ENCODE results near the gene IFNA2.
"Not testable (repeated sequence)": the region's sequence is repeated elsewhere in the genome, so short reads cannot be mapped to it uniquely, and the experiment has no call there.

The IFNA2 gene

DNA sequence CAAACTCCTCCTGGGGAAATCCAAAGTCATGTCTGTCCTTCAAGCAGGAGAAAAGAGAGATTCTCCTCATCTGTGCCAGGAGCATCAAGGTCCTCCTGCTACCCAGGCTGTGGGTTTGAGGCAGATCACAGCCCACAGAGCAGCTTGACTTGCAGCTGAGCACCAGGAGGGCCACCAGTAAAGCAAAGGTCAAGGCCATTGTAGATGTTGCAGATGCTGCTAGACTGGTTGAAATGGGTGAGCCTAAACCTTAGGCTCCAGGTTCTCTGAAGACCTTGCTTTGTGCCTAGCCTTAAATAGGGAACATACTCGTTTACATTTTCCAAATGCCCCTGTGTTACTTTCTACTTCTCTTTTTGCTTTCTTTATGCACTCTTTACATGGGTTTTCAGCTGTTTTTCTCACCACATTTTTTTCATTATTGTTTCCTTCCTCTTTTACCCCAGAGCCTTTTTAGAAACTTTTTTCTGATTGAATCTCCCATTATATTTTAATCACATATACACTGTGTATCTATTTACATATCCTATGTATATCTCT, at the start of gene IFNA2:
Gene IFNA2, minus strand, starts transcription at position 268 of the 540 bp plus-strand sequence. Its CDS starts 69 bp downstream, at position 199.
- DNase-seq (ENCODE audit: low spot score): no peak

DNA sequence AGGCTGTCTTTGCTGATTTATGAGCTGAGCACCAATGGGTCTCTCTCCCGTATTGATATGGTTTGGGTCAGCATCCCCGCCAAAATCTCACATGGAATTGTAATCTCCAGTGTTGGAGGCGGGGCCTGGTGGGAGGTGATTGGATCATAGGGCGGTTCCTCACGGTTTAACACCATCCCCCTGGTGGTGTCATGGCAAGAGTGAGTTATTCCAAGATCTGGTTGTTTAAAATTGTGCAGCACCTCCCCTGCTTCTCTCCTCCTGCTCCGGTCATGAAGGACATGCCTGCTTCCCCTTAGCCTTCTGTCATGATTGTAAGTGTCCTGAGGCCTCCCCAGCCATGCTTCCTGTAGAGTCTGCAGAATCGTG, 49.8 kb upstream of the IFNA2 start:
- DNase-seq (ENCODE audit: low spot score): not testable (repeated sequence)

DNA sequence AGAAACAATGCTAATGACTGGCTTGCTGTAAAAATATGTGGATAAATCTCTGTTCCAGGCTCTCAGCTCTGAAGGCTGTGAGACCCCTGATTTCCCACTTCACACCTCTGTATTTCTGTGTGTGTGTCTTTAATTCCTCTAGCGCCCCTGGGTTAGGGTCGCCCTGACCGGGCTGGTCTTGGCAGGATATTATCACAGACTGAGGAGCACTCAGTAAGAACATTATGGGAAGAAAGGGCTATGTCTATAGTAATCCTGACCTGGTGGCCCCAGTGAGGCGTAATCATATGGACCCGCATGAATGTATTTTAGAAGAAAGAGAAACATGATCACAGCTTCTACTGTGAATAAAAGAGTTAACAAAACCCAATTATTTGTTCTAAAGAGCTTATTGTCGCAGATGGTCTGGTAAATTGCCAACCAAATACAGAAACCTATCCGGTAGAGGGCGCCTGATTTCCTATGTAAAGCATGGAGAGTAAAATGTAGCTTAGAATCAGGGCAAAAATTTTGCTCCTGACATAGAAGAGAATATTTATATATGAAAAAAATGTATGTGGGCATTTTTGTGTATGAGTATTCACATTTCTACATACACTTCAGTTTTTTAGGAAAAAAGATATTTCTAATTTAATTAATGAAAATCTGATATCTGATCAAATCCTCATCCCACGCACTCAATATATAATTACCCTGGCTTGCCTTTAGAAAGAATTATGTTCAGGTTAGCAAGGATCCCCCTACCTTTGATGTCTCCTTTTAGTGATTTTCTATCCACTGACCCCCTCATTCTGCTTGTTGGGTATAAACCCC, 49.2 kb upstream of the IFNA2 start:
- DNase-seq (ENCODE audit: low spot score): peak; percentile 66

DNA sequence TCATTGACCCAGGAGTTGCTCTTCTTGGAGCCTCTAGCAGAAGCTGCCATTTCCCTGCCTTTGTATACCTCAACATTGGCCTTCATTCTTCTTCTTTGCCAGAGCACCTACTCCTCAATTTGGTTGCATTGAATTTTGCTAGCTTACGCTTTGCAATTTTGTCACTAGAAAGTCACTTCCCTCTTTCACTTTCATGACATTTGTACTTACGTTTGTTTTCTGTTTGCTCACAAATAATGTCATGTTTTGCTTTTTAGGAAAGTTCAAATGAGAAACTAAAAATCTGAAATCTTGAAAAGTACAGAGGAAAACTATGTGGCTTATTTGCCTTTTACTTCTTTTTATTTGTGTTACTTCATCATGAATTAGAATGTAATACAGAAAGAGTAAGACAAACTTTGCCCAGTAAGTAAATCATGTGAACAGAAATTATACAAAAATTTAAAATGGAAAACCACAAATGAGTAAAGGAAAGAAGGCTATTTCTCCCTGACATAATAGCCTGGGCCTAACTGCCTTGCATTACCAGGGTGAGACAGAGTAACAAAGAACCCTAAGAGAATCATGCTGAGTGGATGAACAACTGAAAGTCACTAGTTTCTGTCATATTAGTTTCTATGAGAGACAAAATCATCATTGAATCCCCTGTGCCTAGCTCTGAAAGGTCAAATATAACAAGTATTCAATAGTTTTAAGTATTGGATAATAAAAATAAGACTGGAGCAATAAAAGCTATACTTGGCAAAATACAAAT, 47.7 kb upstream of the IFNA2 start:
- DNase-seq (ENCODE audit: low spot score): no peak

DNA sequence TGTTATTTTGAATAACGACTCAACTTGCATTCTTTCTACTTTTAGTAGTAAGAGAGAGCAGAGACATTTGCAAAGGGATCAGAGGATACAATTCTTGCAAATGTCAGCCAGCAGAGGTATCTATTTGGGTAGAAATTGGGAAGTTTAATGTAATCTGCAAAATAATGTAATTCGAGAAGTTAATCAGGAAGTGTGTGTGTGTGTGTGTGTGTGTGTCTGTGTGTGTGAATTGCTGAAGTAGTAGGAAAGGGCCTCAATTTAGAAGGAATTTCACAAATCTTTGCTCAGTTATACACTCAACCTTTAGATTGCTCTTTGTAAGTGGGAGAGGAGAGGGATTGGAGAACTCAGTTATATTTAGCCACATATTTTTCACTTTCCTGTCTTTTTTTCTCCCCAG, 44.0 kb upstream of the IFNA2 start:
- no peak for DNase-seq (ENCODE audit: low spot score)

DNA sequence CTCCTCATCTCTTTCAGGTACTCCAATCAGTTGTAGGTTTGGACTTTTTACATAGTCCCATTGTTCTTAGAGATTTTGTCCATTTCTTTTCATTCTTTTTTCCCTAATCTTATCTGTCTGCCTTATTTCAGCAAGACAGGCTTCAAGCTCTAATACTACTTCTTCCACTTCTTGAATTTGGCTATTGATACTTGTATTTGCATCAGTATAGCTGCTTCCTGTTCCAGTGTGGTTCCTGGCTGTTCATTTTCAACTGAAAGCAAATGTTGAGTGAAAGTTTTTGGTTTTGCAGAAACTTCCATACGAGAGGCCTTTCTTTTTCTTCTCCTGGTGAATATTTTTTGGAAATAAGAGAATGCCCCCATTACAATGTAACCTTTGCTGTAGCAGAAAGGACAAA, 43.0 kb upstream of the IFNA2 start:
- DNase-seq (ENCODE audit: low spot score): no peak

DNA sequence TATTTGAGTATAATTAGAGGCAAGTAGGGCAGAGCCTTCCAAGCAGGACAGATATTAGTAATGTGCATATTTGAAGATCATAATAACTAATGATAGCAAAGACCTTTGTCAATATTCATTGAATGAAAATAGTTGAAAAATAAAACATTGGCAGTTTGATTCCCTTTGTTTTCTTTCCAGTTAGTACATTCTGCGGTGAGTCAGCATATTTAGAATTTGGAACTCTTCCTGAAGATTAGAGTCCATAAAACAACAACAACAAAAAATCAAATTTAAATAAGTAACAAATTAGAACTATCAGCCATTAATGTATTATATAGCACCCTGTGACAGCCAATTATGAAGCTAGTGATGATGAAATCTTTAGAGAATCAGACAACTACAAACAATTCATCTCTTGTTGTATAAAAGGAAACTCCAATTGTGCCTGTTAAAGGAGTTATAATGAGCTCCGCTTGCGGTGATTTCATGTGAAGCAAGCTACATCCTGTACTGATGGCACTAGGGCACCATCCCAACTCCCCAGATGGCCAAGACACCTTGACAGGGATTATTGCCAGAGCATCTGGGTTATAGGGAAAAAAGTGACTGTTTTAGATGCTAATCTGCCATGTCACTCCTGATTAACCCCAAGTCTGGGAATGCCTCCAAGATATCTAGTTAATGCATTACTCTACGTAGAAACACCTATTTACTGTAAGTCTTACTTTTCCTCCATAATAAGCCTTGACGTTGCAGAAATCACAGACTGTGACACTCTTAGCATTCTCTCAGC, 30.5 kb upstream of the IFNA2 start:
- peak; percentile 95 for DNase-seq (ENCODE audit: low spot score)

DNA sequence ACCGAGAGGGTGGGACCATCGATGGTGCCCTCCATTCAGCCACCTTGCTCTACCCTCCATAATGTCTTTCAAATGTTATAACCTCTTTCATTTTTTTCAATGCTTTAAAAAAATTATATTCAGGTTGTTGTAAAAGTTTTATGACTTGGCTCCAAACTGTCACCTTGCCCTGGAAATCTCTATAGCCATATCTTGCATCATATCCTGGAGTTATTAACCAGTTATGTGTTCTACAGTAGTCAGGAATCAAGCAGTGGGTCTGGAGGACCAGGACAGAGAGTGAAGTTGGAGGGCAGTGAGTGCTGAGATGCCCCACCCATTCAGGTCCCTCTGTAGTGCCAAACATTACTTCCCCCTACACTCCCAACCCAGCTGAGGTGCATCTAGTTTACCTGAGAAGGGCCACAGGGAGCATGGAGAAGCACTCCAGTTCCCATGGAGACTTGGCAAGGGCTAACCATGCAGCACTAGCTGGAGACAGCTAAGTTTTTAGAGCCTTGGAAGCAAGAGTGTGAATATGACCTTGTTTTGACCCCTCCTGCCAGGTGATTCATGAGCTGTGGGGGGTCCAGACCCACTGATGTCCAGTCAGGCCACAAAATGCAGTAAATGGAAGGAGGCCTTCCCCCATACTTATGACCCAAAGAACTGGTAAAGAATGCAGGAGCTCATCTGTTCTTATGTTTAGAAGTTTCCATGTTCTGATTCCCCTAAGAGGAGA, 29.2 kb upstream of the IFNA2 start:
- DNase-seq (ENCODE audit: low spot score): no peak

DNA sequence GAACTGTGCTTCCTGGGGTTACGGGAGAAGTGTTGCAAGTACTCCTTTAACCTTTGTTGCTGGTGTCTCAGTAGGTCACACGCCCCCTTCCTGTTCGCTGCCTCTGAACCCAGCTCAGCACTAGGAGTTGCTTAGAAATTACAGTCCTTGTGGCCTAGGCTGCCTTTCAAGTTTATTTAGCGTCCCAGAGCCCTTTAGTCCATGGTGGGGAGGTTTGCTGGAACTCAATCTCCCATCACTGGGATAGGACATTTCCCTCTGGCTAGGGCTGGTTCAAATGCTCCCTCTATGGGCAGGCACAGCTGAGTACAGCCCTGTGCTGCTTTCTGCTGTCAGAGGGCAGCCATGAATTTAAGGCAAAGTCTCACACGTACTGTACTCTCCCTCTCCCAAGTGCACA, 28.4 kb upstream of the IFNA2 start:
- no peak for DNase-seq (ENCODE audit: low spot score)

DNA sequence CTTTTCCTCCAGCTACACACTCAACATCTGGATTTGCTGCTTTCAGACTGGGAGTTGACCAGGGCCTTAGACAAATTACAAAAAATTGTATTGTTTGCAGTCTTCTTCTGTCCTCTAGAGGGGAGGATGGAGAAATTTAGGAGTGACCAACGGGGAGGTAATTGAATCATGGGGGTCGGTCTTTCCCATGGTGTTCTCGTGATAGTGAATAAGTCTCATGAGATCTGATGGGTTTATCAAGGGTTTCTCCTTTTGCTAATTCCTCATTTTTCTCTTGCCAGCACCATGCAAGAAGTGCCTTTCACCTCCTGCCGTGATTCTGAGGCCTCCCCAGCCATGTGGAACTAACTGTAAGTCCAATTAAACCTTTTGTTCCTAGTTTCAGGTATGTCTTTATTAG, 28.0 kb upstream of the IFNA2 start:
- no peak for DNase-seq (ENCODE audit: low spot score)

DNA sequence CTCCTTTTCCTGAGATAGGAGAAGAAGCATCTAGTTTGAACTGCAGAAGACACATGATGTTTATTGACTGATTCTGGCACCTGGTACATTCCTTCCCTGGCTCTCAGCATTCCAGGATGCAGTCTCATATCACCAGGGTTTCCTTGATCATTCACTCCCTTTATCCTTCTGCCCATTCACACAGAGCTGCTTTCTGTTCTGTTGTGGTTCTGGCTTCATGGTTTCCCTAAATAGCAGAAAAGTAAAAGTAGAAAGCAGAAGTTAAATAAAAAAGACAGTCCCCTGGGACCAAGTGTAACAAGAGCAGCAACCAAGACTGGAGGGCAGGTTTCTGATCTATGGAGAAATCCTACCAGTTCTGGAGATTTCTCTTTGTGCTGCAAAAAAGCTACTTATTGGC, 26.9 kb upstream of the IFNA2 start:
- DNase-seq (ENCODE audit: low spot score): no peak

DNA sequence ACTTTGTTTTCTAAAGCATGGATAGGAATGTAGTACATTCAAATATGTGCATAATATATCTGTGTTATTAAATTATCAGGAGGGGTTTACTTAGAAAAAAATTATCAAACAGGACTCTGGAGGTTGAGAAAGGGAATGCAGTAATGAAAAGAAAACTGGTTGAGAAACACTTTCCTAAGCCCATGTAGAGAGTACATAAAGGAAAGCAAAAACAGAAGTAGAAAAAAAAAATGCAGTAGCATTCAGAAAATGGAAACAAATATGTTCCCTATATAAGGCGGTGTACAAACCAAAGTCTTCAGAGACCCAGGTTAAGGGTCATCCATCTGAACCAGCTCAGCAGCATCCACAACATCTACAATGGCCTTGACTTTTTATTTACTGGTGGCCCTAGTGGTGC, 23.6 kb upstream of the IFNA2 start, which contains the start of gene IFNA8:
Gene IFNA8, plus strand, starts transcription at position 301 of the 400 bp plus-strand sequence. Its CDS starts 60 bp downstream, at position 361.
- no peak for DNase-seq (ENCODE audit: low spot score)

DNA sequence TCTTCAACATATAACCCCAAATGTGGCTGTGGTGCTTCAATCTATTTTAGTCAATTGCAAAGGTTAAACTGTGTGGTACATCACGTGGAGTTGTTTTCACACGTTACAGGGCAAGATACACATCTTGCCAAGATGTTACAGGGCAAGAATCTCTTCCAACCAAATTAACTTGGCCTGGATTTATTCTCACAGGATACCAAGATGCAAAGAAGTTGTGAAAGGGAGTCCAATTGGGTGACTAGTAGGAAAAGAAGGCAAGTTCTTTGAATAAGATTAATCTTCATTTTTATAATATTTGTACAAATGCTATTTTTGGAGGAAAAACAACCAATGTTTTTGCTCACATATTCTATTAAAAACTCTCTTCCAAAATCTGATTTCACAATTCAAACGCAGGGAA, 18.9 kb upstream of the IFNA2 start:
- DNase-seq (ENCODE audit: low spot score): no peak

DNA sequence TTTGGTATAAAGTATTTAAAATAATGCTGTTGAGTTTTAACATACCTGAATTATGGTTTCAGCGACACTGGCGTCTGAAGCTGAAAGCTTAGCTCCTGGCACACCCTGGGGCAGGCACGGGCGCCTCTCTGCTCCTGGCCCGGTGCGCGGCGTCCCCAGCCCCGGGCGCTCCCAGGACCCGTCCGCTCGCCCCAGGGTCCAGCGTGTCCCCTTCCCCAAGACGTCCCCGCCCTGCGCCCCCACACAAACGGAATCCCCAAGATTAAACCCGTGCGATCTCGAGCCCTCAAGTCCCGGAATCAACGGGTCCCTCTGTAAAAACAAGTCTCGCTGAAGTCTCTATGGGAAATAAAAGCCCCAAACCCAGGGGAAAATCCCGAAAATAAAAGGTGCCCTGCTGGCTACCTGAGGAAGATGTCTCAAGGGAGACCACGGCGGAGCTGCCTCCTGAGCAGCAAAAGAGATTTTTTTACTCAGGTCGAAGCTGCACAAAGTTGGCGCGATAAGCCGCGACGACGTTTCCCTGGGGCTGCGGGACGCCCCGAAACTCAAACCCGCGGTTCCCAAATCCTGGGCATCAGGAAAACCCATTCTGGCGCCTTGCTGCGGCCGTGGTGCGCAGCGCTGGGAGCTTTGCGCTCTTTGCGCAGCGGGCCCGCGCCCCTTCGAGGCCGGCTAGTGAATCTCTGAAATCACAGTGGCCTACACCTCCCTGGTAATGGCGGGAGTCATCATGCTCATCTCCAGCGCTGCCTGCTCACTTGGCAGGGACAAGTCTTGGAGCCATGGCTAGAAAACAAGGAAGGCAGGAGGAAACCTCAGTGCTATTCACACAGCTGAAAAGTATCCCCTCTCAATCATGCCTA, 17.4 kb upstream of the IFNA2 start:
- DNase-seq (ENCODE audit: low spot score): peak; percentile 33

DNA sequence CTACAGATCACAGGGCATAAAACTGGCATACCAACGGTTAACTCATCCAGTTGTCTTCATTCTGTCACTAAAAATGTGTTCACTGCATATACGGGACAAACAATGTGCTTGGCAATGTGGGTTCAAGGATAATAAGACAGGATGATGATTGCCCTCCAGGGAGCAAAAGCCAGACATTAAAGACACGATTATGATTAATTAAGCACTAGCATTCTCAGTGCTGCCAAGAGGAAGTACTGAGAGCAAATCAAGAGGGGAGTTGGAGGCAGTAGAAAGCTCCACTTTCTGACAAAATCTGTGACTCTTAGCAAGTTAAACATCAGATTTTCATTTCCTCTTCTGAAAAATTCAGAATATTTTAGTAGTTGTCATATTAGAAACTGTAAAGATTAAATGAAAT, 14.8 kb upstream of the IFNA2 start:
- no peak for DNase-seq (ENCODE audit: low spot score)

DNA sequence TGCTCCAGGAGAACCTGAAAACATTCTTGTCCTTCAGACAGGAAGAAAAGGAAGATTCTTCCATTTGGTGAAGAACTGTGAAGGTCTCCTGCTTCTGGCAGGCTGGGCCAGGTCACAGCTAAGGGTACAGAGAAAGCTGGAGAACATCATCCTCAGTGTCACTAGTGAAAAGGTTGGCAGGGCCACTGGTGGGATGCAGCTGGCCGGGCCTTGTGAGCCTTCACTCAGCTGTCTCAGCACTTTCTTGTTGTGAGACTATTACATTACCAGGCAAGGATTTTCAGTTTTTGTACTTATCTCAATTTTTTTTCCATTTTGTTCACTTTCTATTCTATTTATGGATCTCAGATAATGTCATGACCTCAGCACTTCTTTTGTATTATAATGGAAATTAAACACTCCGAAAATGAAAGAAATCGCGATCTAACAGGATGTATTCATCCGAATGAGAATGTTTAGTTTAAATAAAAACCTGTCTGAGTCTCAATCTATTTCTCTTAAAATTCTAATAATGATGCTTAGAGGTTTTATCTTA, 13.8 kb upstream of the IFNA2 start:
- DNase-seq (ENCODE audit: low spot score): no peak

DNA sequence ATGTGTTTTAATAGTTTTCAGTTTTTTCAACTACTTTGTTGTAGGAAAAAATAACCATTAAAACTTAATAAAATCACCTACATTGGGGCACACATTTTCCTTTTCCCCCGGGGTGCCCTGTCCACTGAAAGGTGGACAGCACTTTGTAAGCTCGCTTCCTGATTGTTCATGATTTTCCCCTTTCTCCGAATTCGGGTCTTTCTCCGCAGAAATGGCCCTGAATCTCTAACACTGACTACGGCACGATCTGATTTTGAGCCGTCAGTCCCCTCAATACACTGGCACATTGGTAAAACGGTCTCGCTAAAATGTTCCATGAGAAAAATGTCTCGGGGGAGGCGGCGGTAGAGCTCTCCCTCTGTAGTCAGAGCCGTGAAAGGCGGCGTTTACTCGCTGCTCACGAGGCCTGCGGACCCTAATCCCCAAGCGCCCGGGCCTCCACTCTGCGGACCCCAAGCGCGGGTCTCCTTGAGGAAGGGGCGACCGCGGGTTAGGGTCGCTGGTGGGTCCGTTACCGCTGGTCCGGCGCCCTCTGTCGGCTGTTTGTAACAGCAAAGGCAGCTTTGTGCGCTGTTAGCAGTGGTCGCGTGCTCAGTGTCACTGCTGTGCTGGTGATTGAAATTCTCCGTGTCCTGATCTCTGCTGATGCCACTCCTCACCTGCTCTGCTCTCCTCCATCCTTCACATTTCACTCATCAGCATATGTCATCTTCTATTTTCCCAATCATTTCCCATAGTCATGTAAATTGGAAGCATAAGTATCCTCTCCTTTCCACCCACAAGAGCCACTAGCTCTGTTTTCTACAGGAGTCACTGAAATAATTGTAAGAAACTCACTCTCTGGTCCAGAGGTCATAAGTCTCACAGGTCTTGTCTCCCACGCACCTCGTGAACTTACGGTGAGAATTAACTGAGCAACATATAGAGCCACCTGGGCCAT, 10.8 kb upstream of the IFNA2 start:
- peak; percentile 68 for DNase-seq (ENCODE audit: low spot score)

DNA sequence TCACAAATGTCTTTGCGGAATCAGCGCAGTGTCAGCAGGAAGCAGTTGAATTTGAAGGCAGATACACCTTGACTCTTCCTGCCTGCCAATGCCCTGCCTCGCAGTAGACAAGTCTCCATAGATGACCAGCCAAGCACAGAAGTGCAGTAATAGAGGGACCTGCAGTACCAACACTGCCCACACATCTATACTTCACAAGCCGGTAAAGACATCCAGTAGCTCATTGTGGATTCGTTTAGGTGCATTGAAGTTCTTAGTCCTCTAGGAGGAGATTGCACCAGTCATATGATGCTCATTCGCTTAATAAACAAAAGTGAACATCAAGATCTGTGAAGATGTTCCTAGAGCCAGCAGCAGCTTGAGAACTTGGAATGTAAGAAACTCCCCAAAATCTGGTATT, 7.1 kb upstream of the IFNA2 start:
- DNase-seq (ENCODE audit: low spot score): no peak

DNA sequence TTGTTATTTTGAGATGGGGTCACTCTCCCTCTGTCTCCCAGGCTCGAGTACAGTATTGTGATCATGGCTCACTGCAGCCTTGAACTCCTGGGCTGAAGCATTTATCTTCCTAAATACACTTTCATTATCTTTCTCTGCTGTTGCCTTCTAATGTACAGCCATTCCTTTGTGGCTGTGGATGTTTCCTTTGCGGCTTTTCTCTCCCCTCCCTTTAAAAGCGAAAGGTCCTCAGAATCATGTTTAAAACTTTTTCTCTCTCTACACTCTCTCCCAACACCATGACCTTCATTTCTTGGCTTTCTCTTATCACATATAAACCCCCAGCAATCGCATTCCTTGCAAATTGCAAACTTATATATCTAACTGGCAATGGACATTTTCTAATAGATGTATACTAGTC, 1.6 kb downstream of the IFNA2 start:
- DNase-seq (ENCODE audit: low spot score): no peak

All from cerebellar cortex (tissue), 1 donor.